GM18951 (cell line): ENCODE measurements around the gene CORIN.

Experiments
- POLR2A ChIP-seq: IDR thresholded peaks from 4 replicates; pipeline ENCODE4 v1.6.1; 2011; ENCODE audit warnings: mild to moderate bottlenecking; ENCODE audit not compliant: insufficient read length, insufficient read depth; ENCODE audit errors: extremely low read depth
- in situ Hi-C: fragments of 300-500 bp; cut with MboI; formaldehyde crosslinking; loops from one replicate; pipeline ENCODE4 v1.12.0; 2022; ENCODE audit warnings: low sequenced_read_pairs, mixed read lengths, inconsistent platforms; ENCODE audit not compliant: unreplicated experiment

The CORIN gene

DNA sequence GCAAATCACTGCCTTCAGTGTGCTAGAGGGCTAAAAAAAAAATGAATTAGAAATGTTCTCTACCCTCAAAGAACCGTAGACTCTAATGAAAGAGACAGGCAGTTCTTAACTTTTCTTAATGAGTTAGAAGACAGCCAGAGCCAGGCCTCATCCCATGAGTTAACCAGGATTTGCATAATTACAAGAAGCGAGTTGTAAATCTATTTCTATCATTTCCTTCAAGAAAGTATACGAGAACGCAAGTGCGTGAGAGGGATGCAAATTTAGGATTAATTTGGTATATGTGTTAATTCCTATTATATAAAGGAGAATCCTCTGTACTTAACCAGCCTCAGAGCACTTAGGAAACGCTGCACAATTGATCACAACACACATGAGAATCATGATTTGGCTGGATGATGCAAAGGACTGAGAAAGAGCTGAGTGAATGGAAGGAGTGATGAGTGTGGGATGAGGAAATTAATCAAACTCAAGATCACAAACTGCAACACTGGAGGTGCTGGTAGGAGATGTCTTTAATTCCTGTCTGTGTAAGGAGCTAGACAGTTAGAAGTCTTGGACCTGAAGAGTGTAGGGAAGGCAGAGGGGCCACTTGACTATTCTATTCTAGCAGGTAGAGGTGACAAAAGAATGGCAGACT is 195.6 kb downstream of the CORIN start:
- no peak for TF ChIP-seq POLR2A
- in situ Hi-C loops = no loop called here

DNA sequence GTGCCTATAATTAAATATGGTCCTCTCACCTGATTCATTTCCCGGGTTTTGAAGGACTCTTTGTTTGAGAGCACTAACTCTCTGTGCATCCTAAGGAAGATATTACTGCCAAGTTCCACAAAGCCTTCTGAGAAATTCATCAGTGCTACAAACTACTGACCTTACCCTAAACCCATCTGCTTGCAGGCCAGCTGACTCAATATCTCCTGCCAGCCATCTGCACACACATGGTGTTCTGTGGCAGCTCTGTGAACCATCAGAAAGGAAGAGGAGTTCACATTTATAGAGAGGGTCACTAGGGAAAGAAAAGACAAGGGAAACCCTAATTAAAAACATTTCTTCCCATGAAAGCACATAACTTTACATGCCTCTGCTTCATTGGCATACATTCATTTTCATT is 196.1 kb downstream of the CORIN start:
- in situ Hi-C loops = no loop called here

DNA sequence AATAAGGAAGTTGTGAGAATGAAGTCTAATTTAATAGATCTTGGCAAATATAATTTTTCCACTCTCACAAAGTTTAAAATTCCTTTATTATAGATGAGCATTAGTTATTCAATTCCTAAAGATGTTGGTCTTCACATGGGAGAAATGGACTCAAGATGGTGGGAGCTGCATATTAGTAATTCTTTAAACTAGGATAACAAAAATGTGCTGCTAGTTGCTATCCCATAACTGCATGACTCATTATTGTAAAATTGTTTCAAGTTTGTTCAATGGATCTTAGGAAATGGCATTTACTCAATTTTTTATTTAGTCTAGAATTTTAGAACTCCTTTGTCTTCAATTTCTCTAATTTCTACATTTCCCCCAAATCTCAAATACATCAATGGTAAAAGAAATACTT is 197.0 kb downstream of the CORIN start:
- in situ Hi-C loops = no loop called here
- no peak for TF ChIP-seq POLR2A

More for the DNA sequence above, 196.1 kb downstream of the CORIN start:
- no peak for TF ChIP-seq POLR2A

DNA sequence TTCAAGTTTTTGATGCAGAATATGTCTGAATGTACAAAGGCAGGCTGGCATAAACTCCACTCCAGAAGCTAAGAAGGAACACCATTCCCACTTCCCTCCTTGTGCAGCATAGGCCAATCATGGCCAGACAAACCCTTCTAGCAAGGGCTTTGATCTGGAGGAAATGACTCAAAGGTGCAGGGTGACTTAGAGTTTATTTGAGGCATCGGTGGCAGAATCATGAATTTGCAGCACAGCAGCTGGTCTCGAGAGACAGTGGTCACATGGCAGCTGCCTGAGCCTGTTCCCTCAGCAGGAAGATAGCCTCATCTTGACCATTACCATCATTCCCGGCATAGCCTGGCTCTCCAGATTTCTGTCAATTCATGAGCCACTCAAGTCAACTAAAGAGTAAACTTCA is 198.3 kb downstream of the CORIN start:
- no peak for TF ChIP-seq POLR2A
- in situ Hi-C loops = no loop called here

DNA sequence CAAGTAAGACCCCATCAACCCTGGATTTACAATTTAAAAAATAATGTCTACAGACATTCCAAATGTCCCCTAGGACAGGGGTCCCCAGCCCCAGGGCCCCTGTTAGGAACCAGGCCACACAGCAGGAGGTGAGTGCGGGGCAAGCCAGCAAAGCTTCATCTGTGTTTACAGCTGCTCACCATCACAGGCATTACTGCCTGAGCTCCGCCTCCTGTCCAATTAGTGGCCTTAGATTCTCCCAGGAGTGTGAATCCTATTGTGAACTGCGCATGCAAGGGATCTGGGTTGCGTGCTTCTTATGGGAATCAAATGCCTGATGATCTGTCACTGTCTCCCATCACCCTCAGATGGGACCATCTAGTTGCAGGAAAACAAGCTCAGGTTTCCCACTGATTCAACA is 206.7 kb downstream of the CORIN start:
- TF ChIP-seq POLR2A = no peak
- in situ Hi-C loops = no loop called here

DNA sequence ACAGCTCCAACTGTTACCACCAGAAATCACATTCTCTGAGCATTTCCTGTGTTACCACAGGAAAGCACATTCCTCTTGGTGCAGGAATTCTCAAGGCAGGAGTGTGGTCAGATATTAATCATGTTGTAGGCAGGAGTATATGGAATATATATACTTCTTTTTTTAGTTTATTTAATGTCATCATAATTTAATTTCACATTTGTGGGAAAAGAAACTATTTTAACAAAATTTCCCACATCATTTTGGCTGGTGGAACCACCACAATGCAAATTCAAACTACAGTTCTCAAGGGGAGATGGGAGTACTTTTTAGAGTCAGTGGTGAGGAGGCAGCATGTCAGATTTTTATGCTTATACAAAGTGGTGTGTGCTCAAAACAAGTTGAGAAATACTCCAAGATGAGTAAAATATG is 213.8 kb downstream of the CORIN start:
- TF ChIP-seq POLR2A = no peak
- in situ Hi-C loops = no loop called here

DNA sequence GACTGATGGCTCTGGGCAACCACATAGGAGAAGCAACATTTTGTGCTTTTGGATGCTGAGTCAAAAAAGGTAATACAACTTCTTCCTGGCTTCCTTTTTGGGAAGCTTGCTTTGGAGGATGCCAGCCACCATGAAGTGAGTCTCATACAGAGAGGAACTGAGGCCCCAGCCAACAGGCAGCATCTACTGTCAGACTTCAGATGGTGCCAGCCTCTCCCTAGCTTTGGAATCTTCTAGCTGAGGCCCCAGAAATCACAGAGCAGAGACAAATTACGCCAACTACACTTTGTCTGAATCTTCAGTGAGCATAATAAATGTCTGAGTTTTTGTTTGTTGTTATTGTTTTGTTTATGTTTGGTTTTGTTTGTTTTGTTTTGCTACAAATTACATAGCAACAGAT is 216.7 kb downstream of the CORIN start:
- in situ Hi-C loops = no loop called here

DNA sequence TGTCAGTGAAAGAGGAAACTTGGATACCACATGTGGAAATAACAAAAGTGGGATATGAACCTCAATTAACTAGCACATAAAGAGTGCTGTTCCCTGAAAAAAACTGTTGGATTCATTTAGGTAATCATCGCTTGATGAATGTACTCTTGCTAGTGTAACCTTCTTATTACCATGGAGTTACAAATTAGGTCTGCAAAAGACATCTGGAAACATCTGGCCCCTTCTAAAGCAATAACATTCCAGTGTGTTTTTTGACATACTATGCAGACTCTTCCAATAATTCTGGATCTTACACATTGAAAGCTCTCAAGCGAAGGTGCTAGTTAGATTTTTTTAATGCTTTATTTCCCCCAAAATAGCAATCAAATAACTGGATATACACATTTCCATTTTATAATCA is 218.2 kb downstream of the CORIN start:
- no peak for TF ChIP-seq POLR2A
- in situ Hi-C loops = no loop called here

More for the DNA sequence above, 216.7 kb downstream of the CORIN start:
- no peak for TF ChIP-seq POLR2A

DNA sequence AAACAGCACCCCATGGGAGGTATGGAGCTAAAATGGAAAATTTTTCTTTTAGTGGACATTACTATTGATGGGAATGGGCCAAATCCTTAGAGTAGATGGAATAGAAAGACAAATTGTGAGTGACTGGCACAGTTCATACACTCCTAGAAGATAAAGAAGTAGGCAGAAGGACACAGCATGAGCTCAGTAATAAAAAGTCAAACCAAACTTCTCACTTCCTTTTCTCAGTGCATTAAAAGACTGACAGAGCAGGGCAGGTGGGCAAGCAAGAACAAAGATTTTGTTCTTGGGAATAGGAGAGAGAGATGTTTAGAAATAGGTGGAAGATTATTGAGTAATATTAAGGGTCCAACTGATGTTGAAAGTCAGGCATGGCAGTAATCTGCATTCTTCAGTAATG is 220.3 kb downstream of the CORIN start:
- TF ChIP-seq POLR2A = no peak

DNA sequence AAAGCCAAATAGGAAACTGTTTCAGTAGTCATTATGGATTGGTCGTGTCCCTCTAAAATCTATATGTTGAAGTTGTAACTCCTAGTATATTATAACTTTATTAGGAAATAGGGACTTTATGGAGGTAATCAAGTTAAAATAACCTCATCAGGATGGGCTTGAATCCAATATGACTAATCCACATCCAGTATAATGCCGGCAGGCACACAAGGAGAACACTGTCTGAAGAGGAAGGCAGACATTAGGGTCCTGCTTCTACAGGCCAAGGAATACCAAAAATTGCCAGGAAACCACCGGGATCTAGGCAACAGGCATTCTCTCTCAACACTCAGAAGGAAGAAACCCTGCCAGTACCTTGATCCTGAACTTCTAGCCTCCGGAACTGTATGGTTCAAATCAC is 222.5 kb downstream of the CORIN start:
- in situ Hi-C loops = no loop called here
- TF ChIP-seq POLR2A = no peak

More for the DNA sequence above, 220.3 kb downstream of the CORIN start:
- in situ Hi-C loops = no loop called here

DNA sequence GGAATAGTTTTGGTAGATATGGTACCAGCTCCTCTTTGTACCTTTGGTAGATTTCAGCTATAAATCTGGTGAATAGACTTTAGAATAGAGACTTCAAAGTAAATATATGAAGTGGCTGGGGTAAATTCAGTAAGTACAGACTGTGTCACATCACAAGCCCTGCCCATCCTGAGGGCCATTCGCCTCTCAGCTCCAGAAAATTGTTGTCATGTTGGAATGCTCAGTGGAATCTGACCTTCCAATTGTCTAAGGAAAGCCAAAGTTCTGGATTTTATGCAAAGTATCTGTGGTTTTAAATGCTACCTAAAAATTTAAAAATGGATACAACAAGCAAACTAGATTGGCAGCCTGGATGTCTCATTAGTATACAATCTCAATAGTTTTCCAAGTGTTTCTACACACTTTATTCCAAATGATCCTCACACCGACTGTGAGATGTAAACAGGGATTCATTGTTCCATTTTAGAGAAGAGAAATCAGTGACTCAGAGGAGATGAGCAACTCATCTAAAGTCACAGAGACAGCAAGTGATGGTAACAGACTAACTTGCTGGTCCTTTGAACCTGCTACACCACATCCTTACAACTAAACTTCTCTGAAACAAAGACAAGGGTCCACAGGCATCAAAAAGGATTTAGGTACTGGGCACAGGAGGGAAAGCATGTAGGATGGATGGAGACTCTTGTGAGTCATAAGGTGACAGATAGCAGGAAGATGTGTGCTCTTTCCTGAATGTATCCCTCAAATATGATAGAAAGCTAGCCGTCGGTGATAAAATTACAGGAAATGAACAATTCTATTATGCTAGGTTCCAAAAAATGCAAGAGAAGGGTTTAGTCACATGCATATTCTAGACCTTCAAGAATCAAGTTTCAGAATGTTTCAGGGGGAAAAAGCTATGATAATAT is 225.5 kb downstream of the CORIN start:
- no peak for TF ChIP-seq POLR2A
- in situ Hi-C loops = no loop called here

DNA sequence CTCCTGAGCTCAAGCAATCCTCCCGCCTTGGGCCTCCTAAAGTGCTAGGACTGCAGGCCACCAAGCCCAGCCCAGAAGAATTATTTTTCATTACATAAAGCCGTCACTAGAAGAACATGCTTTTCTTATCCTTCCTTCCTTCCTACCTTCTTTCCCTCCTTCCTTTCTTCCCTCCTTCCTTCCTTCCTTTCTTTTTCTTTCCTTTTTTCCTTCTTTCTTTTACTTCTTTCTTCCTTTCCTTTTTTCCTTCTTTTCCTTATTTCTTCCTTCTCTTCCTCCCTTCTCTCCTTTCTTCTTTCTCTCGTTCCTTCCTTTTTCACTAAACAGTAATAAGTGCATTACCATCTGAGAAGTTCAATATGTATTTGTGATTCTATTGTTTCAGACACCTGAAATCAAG is 231.4 kb downstream of the CORIN start:
- in situ Hi-C loops = no loop called here
- no peak for TF ChIP-seq POLR2A

DNA sequence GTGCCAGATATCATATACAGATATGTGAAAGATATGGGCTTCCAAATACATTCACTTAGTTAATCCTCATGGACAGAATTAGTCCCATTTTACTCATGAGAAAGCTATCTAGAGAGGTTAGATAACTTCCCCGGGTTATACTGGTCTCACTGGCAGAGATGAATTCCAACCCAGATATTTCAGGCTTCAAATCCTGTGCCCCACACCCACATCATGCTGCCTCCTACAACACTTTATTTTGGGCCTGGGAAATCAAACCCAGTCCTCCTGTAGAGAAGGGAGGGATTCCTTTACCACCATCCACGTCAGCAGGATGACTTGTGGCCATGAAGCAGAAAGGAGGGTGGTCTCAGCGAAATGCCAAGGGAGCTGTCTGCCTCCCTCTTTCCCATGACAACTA is 239.0 kb downstream of the CORIN start:
- in situ Hi-C loops = no loop called here
- TF ChIP-seq POLR2A = no peak

DNA sequence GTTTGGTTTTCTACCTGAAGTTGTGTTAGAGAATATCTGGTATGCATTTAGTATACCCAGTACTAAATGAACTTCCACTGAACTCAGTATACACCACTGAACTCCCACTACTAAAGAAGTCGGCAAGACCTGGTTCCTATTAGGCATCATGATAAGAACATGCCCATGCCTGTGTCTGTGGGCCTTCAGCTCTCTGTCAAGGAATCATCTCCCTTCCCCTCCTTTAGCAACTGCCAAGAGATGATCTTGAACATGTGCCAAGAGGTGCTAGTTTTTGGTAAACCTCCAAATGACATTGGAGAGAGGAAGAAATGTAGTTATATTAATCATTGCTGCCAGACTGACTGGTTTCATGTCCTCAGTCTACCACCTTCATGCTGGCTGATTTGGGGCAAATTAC is 239.5 kb downstream of the CORIN start:
- no peak for TF ChIP-seq POLR2A
- in situ Hi-C loops = no loop called here

DNA sequence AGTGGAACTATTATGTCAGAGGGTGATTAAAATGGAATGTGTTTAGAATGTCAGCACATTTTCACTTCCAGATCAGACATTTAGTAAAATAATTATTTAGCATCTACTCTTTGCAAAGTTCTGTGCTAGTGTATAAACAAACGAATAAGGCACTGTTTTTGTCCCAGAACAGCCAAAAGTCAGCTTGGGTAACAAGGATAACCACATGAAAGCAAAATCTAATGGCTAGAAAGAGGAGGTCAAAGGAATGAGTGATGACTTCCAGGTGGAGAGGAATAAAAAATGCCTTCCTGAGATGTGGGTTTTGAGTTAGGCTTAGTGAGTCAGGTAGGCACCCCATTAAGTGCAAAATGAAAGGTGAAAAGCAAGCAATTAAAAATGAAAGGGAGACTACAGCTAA is 240.2 kb downstream of the CORIN start:
- in situ Hi-C loops = no loop called here
- no peak for TF ChIP-seq POLR2A

DNA sequence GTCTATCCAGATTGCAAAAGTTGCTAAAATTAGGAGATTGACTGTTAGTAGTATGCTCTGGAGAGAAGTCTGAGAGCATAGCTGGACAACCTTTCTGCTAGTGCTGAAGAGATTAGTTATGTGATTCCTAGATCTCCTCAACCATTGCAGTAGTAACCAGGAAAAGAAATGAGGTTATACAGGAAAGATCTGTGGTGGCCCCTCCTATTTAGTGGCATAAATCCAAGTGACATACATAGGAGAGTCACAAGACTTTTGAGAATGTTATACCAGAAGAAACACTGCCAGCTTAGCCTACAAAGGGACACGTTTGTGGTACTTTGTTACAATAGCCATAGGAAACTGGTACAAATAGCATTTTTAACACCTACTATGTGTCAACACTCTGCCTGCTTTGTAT is 247.5 kb downstream of the CORIN start:
- in situ Hi-C loops = no loop called here
- TF ChIP-seq POLR2A = no peak
